SK-N-MC (cell line): Measurements from ENCODE around the gene GNG4.
"Not testable (repeated sequence)": the region's sequence is repeated elsewhere in the genome, so short reads cannot be mapped to it uniquely, and the experiment has no call there.

Source experiments
- EZH2 ChIP-seq: fragments of 200-600 bp; sonication (generic); IDR thresholded peaks from one replicate; pipeline ENCODE4 v1.6.1; 2017; ENCODE audit warnings: antibody characterized with exemption
- POLR2AphosphoS5 ChIP-seq: IDR thresholded peaks from 2 replicates; pipeline ENCODE4 v1.6.1; 2012; ENCODE audit warnings: mild to moderate bottlenecking, low read depth, low read length, borderline replicate concordance

- TF ChIP-seq EZH2, POLR2AphosphoS5: not testable (repeated sequence)
Observed at GRCh38 chr1:235638612-235639011, 11.0 kb downstream of the GNG4 start.
